Neutrophil (primary cell): Measurements from ENCODE around the gene UACA.

Source experiments
- H3K27ac ChIP-seq: fragments of 200-600 bp; sonication (generic); 2 replicates; pipeline ENCODE4 v1.5.1; 2016; ENCODE audit warnings: mild to moderate bottlenecking, moderate library complexity
- H3K27me3 ChIP-seq: fragments of 200-600 bp; sonication (generic); 2 replicates; pipeline ENCODE4 v1.6.0; 2016; ENCODE audit warnings: mild to moderate bottlenecking
- H3K36me3 ChIP-seq: fragments of 200-600 bp; sonication (generic); 2 replicates; pipeline ENCODE4 v1.5.1; 2017
- H3K4me1 ChIP-seq, 2 experiments: fragments of 200-600 bp in 1 of 2; sonication (generic) in 1 of 2; 1 replicate in 1 of 2; 2 replicates in 1 of 2; pipeline versions ENCODE4 v1.5.1 to v1.6.1; 2013 to 2016; ENCODE audit warnings: low read depth in 1 of 2, low read length in 1 of 2, mild to moderate bottlenecking in 1 of 2, moderate library complexity in 1 of 2; ENCODE audit not compliant: control insufficient read depth in 1 of 2, insufficient read depth in 1 of 2
- H3K4me3 ChIP-seq, 2 experiments: fragments of 200-600 bp in 1 of 2; sonication (generic) in 1 of 2; 1 replicate in 1 of 2; 2 replicates in 1 of 2; pipeline ENCODE4 v1.5.1; 2013 to 2016; ENCODE audit warnings: low read depth in 1 of 2, low read length in 1 of 2, mild to moderate bottlenecking in 1 of 2, moderate library complexity in 1 of 2
- H3K9me3 ChIP-seq: fragments of 200-600 bp; sonication (generic); 2 replicates; pipeline ENCODE4 v1.5.1; 2016
- CTCF ChIP-seq: fragments of 200-600 bp; sonication (generic); IDR thresholded peaks from 2 replicates; pipeline ENCODE4 v1.5.1; 2016; ENCODE audit warnings: antibody characterized with exemption

The UACA gene

GRCh38 chr15:70609889-70610288 lies 153.5 kb downstream of the UACA start:
- no peak for TF ChIP-seq CTCF
- peaks cover 0 to 7% of the 10 kb centered on the region in 2 experiments for H3K4me1 ChIP-seq
- H3K27ac ChIP-seq, result no peak overlapping the region

GRCh38 chr15:70608144-70608543 lies 155.2 kb downstream of the UACA start:
- no peaks in the 10 kb centered on the region for H3K36me3 ChIP-seq
- no peak overlapping the region for H3K27ac ChIP-seq
- H3K9me3 ChIP-seq, result no peaks in the 10 kb centered on the region
- H3K27me3 ChIP-seq, result no peaks in the 10 kb centered on the region
- TF ChIP-seq CTCF, result no peak
- peaks cover 0 to 7% of the 10 kb centered on the region in 2 experiments for H3K4me1 ChIP-seq
- no peak overlapping the region for H3K4me3 ChIP-seq

More at GRCh38 chr15:70609889-70610288, 153.5 kb downstream of the UACA start:
- Histone ChIP-seq H3K9me3 (no peaks in the 10 kb centered on the region), H3K4me3 (no peak overlapping the region), H3K36me3 (no peaks in the 10 kb centered on the region), H3K27me3 (no peaks in the 10 kb centered on the region)

GRCh38 chr15:70605606-70606410 lies 157.6 kb downstream of the UACA start:
- Histone ChIP-seq H3K4me1 (peaks cover 0 to 7% of the 10 kb centered on the region in 2 experiments), H3K4me3 (no peak overlapping the region), H3K27me3 (no peaks in the 10 kb centered on the region), H3K36me3 (no peaks in the 10 kb centered on the region), H3K9me3 (no peaks in the 10 kb centered on the region), H3K27ac (no peak overlapping the region)
- TF ChIP-seq CTCF, result no peak

GRCh38 chr15:70604666-70605315 lies 158.6 kb downstream of the UACA start:
- H3K4me1 ChIP-seq, result peaks cover 0 to 7% of the 10 kb centered on the region in 2 experiments
- H3K27me3 ChIP-seq, result no peaks in the 10 kb centered on the region
- no peaks in the 10 kb centered on the region for H3K9me3 ChIP-seq
- no peak overlapping the region for H3K27ac ChIP-seq
- no peak for TF ChIP-seq CTCF
- no peak overlapping the region for H3K4me3 ChIP-seq
- no peaks in the 10 kb centered on the region for H3K36me3 ChIP-seq
